SK-N-SH (cell line): Measurements from ENCODE around the gene CELF5.

Source experiments
- EZH2phosphoT487 ChIP-seq: fragments of 200-600 bp; sonication (generic); IDR thresholded peaks from 2 replicates; pipeline ENCODE4 v1.6.1; 2017; ENCODE audit warnings: low read depth, mixed run types, mild to moderate bottlenecking, antibody characterized with exemption, moderate library complexity, borderline replicate concordance
- JUND ChIP-seq: IDR thresholded peaks from 2 replicates; pipeline ENCODE4 v1.4.0; 2012
- MAX ChIP-seq: IDR thresholded peaks from 2 replicates; pipeline ENCODE4 v1.4.0; 2012; ENCODE audit warnings: low read depth
- NFIC ChIP-seq: IDR thresholded peaks from 2 replicates; pipeline ENCODE4 v1.4.0; 2012; ENCODE audit warnings: borderline replicate concordance
- NRF1 ChIP-seq: IDR thresholded peaks from 2 replicates; pipeline ENCODE4 v1.6.1; 2012; ENCODE audit warnings: low read depth, mild to moderate bottlenecking, low read length
- POLR2AphosphoS5 ChIP-seq: IDR thresholded peaks from 2 replicates; pipeline ENCODE4 v1.6.1; 2012; ENCODE audit warnings: low read depth, low read length
- RCOR1 ChIP-seq: fragments of 150-350 bp; IDR thresholded peaks from 2 replicates; pipeline ENCODE4 v1.6.1; 2017; ENCODE audit warnings: antibody characterized with exemption, low read length
- REST ChIP-seq: IDR thresholded peaks from 2 replicates; pipeline ENCODE4 v1.6.1; 2012; ENCODE audit warnings: mild to moderate bottlenecking, low read depth, low read length, moderate library complexity
- RFX5 ChIP-seq: IDR thresholded peaks from 2 replicates; pipeline ENCODE4 v1.6.1; 2012; ENCODE audit warnings: mild to moderate bottlenecking, improper control_type of control experiment, low read length
- SIN3A ChIP-seq: IDR thresholded peaks from 2 replicates; pipeline ENCODE4 v1.6.1; 2012; ENCODE audit warnings: low read depth, mild to moderate bottlenecking, low read length, moderate library complexity, borderline replicate concordance
- TF ChIP-seq, protein P1 (sequence below): fragments of 200-600 bp; sonication (generic); IDR thresholded peaks from 2 replicates; pipeline ENCODE4 v1.6.1; 2017; ENCODE audit warnings: antibody characterized with exemption, mild to moderate bottlenecking, moderate library complexity
- TF ChIP-seq, protein P2 (sequence below): fragments of 150-350 bp; IDR thresholded peaks from 2 replicates; pipeline ENCODE4 v1.6.1; 2017; ENCODE audit warnings: antibody characterized with exemption, low read length, low read depth, borderline replicate concordance

- TF ChIP-seq, protein P1, sequence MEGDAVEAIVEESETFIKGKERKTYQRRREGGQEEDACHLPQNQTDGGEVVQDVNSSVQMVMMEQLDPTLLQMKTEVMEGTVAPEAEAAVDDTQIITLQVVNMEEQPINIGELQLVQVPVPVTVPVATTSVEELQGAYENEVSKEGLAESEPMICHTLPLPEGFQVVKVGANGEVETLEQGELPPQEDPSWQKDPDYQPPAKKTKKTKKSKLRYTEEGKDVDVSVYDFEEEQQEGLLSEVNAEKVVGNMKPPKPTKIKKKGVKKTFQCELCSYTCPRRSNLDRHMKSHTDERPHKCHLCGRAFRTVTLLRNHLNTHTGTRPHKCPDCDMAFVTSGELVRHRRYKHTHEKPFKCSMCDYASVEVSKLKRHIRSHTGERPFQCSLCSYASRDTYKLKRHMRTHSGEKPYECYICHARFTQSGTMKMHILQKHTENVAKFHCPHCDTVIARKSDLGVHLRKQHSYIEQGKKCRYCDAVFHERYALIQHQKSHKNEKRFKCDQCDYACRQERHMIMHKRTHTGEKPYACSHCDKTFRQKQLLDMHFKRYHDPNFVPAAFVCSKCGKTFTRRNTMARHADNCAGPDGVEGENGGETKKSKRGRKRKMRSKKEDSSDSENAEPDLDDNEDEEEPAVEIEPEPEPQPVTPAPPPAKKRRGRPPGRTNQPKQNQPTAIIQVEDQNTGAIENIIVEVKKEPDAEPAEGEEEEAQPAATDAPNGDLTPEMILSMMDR = peak; percentile 35
- TF ChIP-seq, protein P2, sequence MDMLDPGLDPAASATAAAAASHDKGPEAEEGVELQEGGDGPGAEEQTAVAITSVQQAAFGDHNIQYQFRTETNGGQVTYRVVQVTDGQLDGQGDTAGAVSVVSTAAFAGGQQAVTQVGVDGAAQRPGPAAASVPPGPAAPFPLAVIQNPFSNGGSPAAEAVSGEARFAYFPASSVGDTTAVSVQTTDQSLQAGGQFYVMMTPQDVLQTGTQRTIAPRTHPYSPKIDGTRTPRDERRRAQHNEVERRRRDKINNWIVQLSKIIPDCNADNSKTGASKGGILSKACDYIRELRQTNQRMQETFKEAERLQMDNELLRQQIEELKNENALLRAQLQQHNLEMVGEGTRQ = no peak
- TF ChIP-seq MAX (no peak), SIN3A (no peak), NFIC (no peak), EZH2phosphoT487 (no peak), REST (no peak), NRF1 (no peak), RCOR1 (no peak; the same call in 1 of the 2 replicates), POLR2AphosphoS5 (no peak), RFX5 (no peak), JUND (no peak)
Observed at GRCh38 chr19:3275583-3276340, 51.3 kb downstream of the CELF5 start.
